Raji (cell line): ENCODE data around the gene ASPRV1.

ENCODE experiments used
- POLR2A ChIP-seq: IDR thresholded peaks from 2 replicates; pipeline ENCODE4 v1.6.1; 2011; ENCODE audit warnings: low read depth, low read length, control low read depth; ENCODE audit not compliant: insufficient read depth

ASPRV1 gene

DNA sequence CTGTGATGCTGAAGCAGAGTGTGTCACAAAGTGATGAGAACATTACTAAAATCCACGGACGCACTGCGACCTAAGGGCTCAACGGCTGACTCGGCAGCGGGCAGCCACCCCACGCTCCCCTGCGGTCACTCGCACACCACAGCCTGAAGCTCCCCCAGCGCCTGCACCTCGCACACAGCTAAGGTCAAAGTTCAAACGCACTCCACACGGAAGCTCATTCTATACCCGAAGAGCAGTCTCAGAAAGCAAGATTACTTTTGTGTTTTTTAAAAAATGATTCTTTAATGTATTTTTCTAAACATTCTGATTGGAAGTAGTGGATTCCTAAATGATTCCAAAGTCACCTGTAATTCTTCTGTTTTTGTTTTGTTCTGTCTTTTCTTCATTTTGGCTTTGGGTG is 21.7 kb downstream of the ASPRV1 start:
- no peak for TF ChIP-seq POLR2A

DNA sequence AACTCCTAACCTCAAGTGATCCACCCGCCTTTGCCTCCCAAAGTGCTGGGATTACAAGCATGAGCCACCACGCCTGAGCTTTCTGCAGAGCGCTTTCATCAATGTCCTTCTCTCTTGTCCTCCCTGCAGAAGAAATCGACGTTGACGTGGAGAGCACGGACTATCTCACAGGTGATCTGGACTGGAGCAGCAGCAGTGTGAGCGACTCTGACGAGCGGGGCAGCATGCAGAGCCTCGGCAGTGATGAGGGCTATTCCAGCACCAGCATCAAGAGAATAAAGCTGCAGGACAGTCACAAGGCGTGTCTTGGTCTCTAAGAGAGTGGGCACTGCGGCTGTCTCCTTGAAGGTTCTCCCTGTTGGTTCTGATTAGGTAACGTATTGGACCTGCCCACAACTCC is 23.5 kb downstream of the ASPRV1 start:
- TF ChIP-seq POLR2A = no peak

DNA sequence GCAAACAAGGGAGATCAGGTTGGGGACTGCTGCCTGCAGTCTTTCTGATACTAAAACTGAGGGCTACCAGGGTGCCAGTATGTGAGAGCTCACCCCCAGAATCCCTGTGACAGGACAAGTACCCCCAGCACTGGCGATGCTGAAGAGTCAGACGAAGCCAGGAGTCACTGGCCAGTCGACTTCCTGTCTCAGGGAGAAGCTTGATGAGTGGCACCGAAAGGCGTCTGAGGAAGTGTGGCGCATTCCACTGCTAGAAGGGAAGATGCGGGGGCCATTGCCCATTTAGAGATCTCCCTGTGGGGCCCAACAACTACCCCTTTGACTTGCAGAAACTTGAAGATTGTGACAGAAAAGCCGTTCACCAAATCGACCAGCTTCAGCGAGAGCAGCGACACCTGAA is 24.5 kb downstream of the ASPRV1 start:
- TF ChIP-seq POLR2A = no peak

DNA sequence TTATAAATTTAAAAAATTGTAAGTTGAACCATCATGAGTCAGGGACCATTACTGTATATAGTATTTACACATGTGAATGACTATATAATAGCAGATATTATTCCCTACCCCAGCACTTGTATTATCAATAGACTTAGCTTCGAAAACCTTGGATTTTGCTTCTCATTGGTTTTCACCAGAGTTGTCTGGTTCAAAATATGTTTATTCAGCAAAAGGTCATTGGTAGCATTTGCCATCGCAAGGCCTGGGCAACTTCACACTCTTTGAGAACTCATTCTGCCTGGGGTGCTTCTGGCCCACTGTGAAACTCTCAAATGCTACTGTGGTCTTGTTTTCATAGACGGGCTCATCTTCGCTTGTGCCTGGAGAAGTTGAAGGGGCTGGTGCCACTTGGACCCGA is 26.4 kb downstream of the ASPRV1 start:
- no peak for TF ChIP-seq POLR2A

DNA sequence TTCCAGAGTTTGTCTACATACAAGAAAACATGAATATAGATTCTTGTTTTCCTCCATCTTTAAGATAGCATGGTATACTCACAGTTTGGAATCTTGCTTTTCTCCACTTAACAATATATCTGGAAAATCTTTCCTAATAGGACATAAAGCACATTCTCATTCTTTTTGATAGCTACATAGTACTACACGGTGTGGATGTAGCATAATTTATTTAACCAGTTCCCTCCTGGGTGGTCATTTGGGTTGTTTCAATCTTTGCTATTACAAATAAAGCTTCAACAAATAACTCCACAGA is 26.9 kb downstream of the ASPRV1 start:
- no peak for TF ChIP-seq POLR2A

DNA sequence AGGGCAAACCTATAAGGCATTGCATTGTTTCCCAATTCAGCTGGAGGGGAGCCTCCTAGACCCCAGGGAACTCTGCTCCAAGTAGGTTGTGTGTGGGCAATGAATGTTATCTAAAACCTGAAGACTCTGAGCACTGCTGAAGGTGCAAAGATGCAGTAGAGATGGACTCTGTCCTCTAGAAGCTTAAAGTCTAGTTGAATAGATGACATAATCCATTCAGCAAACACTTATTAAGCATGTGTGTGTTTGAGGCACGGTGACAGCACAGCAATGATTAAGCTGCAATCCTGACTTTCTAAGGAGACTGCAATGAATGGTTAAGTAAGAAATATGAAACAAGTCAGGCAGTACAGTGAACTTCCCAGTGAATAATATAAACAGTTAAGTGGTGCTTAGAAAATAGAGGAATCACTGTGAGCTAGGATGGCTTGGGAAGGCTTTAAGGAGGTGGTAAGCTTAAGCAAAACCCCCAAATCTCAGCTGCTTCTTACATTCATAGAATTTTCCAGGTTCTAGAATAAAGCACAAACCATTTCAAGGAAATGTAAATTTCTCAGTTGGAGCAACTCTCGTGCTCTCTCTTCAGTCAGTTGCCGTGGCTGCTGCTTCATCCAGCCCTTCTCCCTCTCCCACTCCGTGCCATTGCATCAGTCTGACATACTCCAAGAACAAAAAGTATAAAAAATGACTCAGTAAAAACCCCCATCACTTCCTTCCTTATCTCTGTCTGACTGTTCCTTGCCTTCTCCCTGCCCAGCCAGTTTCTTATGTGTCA is 27.4 kb downstream of the ASPRV1 start:
- no peak for TF ChIP-seq POLR2A

DNA sequence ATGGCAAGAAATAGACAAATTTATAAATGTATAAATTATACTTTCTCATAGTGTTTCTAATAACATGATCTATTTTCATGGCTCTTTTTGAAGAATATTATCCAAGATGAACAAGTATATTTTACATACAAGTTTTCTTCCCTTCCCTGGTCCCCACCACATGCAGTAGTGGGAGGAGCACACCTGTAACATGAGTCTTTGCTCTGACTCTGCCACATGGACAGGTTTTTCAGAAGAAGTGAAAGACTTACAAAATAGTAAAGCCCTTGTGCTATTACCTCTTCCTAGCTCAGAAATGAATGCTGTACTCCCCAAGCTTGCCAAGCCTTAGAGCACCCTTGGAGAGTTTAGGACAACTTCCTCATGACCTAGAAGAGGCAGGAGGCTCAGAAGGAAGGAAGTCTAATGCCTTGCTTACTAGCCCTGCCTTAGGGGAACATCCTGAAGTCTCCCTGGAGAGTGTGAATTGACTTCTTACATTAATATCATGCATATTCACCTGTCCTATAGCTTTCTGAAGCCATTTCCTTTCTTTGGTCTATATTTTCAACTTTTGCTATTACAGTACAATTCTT is 28.1 kb downstream of the ASPRV1 start:
- no peak for TF ChIP-seq POLR2A

DNA sequence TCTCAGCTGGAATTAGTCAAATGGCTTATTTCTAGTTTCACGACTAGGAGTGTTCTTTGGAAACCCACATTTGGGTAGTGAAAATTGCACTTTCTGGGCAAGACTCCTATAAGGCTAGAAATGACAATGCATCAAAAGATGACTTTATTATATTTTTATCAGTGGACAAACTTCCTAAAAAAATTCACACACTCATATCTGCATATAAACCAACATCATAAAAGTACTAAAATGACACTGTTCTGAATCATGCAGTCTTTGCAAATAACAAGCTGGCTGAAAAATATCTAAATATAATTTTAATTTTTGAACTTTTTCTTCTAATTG is 28.9 kb downstream of the ASPRV1 start:
- TF ChIP-seq POLR2A = no peak

DNA sequence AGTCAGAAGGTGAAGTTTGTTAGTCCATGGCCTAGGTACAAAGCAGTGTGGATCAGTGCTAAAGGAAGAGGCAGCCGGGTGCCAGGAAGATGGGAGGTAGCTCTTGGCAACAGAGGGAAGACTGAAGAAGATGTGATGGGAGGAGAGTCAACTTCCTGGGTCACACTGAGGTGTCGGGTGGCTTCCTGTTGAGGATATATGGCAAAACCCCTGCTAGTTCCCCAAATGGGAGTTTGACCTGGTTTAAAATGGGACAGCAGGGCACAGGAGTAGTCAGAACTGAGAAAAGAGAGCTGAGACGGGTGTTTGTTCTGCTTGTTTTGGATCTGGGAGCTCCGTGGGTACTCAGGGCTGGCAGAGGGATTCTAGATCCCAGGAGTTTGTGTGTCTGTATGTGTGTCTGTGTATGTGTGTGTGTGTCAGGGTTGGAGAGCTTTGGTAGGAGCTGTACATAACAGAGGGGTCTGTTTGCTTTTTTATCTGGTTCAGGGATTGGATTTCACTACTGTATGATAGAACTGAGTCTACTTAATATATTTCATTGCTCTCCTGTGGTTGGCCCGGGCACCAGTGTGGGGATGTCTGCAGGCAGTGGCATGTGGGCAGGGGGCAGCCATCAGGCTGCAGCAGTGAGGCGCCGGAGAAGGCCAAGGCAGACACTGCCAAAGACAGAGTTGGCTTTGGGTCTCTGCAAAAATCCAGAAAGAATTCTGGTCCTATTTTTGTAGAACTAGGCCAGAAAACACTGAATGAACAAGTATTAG is 29.4 kb downstream of the ASPRV1 start:
- TF ChIP-seq POLR2A = no peak

DNA sequence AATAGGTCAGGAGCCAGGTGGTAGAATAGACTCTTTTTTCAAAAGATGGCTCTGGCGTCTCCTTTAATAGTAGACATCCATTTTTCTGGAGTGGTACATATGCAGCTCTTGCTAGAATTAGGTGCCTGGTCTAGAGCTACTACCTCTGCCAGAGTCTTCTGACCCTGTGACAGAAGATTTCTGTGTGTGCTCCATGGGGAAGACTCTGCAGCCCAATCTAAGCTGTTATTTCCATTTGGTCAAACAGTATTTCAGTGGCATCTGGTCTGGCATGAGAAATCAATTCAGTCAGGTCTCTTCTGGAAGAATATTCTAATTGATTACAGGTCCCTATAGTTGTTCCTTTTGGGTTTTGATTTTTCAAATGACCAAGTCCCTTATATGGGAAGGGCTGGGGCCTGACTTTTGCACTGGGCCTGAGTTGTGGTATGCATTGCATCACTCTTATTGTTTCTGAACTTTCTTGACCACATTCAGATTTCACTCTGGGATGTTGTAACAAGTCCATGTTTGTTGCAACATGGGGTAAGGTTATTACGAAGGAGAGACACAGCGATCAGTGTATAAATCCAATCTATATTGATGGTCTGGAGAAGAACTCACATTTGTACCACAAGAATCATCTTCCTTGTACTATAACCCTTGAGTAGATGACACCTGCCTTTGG is 34.4 kb downstream of the ASPRV1 start:
- no peak for TF ChIP-seq POLR2A

DNA sequence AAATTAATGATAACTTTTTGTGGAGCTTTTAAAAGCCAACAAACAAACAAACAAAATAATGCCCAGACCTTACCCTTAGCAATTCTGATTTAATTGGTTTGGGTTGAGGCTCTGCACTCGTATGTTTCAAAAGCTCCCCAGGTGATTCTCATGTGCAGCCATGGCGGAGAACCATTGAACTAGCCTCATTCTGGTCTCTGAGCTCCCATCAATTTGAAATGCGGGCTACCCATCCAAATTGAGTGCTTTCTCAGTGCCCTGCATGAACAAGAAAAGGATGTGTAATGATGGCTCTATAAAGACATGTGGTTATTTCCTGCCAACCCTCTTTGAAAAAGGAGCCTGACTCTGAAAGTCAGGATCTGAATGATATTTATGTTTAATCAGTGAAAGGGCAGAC is 38.3 kb downstream of the ASPRV1 start:
- TF ChIP-seq POLR2A = no peak

DNA sequence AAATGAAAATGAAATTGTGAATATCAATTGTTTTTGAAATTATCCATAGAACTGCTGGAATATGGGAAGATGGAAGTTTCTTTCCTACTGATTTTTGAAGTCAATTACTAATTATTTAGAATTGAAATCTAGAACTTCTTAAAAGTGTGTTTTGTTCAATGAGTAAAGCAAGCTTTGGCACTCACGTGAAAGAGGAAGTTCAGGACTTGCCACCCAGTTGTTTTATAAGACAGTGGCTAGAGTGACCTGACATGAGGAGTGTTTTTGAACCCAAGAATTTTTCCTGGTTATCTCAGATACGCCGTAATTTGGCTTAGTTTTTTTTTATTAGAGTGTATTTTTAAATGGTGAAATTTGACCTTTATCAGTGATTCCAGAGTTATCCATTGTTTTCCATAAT is 43.0 kb downstream of the ASPRV1 start:
- TF ChIP-seq POLR2A = no peak

DNA sequence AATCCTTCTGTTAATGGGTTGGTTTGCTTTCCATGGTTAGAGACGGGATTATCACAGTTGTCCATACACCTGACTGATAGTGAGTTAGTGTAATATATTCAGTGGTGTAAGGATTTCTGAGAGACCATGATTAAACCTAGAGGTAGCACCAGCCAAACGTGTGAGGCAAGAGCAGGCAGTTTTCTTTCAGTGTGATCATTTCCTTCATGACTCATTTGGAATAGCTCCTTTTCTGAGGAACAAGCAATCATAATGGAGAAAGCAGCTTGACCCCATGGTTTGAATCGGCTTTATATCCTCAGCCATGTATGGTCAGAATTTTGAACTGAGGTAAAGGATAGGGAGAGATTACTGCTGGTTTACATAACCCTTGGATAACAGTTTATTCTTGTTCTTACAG is 43.6 kb downstream of the ASPRV1 start:
- no peak for TF ChIP-seq POLR2A

DNA sequence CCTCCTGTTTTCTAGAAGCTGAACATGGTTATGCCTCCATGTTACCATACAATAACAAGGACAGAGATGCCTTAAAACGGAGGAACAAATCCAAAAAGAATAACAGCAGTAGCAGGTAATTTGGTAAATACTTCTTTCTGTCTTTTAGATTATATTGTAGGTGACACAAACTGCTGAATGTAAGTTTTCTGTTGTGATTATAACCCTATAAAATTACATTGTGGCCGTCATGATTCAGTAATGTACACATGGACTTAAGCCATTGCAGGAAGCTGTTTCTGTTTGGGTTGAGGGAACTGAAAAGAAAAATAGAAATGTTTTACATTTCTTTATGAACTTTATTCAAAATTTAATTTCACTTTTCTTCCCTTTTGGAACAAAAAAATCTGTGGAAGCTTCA is 45.3 kb downstream of the ASPRV1 start:
- no peak for TF ChIP-seq POLR2A

DNA sequence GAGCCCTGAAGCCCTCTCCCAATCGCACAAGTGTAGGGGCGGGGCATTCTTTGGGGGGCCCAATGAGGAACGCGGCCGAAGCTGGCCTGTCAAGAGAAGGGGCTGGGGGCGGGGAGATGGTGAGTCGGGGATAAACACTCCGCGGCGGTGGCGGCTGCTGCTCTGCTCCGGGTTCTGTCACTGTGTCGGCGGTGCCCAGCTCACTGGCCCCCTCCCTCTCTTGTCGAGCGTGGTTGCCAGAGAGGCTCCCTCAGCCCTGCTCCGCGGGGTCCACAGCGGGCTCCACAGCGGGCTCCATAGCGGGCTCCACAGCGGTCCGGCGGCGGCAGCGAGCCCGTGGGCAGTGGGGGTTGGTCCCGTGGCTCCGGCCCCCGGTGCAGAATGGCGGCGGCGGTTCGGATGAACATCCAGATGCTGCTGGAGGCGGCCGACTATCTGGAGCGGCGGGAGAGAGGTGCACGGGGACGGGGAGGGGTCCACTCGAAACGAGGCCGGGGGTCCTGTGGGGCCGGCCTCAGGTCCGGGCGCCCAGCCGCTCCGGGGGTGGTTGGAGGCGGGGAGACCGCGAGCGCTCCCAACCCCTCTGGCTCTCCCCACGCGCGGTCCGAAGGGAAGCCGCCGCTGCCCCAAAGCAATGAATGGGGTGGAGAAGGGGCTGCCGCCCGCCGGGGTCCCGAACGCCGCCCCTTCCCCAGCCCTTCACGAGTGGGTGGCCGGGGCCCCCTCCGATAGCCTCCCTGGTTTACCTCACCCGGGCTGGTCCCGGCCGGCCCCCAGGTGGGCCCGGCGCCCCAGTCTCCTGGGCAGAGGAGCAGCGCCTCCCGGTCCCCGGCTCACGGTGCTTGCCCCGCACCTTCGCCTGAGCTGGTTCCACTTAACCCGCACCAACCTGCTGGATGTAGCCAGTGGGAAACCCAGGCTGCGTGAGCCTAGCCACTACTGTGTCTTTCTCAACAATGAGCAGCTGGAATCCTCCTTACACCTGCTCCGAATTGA is 46.2 kb downstream of the ASPRV1 start, which contains the start of gene MXD1:
TSS of gene MXD1 (plus strand) at position 160 of the 996 bp plus-strand sequence. CDS start at position 382, 222 bp downstream.
- TF ChIP-seq POLR2A = no peak
